HG03558 (cell line): ENCODE results near the gene CLIC4.
"Not testable (repeated sequence)": the region's sequence is repeated elsewhere in the genome, so short reads cannot be mapped to it uniquely, and the experiment has no call there.

Experiments used
- ATAC-seq: cut with Tn5 transposase; IDR thresholded peaks from one replicate; pipeline ENCODE4 v1.9.1; 2021; ENCODE audit warnings: moderate number of reproducible peaks; ENCODE audit not compliant: unreplicated experiment; ENCODE audit errors: extremely low read depth

The CLIC4 gene

GRCh38 chr1:24803220-24803619 is 58.0 kb downstream of the CLIC4 start:
- no peak for ATAC-seq

GRCh38 chr1:24803987-24804530 is 58.8 kb downstream of the CLIC4 start:
- no peak for ATAC-seq

DNA sequence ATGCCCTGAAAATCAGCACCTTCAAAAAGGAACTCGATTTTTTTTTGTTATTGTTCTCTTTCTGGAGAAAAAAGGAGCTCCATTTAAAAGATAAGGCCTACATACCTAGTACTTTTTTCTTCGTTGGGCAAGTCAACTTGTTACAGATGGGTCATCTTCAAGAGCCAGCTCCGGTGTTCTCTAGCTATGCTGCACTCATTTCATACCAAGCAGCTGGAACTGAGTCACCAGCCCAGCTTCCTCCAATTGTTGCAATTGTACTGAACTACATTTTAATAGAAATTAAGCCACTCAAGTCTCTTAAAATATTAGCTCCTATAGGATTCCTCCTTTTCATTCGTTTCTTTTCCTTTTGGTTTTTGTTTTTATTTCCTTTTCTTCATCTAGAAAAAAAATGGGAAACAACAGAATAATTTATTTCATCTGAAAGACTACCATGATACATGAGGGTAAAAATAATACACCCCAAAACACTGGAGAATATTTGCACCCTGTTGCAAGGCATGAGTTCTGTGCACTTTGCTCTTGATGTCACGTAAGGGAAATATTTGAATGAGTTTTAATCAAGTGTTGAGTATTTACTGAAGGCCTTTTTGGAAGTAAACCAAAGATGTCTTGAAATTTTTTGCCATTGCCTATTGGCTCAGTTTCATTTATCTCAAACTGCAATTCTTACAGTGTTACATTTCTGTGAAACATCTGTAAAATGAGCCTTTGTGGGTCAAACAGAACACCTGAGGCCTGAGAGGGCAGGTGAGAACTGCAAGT is 60.5 kb downstream of the CLIC4 start:
- no peak for ATAC-seq

DNA sequence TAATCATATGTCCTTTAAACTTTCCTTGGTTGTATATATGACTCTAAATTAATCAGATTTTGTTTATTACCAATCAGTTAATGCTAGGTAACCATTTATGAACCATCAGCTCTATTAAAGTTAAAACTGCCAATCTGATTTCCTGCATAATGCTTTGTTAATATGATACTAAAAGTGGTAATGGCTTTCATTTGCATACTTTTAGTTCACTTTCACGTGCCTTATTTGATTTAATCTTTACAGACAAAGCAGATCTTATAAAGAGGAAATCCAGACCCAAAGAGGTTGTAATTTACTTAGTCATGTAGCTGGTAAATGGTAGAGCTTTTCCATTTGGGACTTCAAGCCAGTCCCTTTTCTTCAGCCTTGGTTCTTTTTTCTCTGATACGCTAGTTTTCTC is 61.3 kb downstream of the CLIC4 start:
- ATAC-seq: no peak

DNA sequence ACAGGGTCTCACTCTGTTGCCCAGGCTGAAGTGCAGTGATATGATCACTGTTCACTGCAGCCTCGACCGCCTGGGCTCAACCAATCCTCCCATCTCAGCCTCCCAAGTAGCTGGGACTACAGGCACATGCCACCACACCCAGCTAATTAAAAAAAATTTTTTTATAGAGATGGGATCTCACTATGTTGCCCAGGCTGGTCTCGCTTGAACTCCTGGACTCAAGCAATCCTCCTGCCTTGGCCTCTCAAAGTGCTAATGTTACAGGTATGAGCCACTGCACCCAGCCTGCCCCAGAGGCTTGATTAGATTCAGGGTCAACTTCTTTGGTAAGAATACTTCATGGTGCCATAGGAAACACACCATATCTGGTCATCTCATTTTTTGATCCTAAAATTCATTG is 66.2 kb downstream of the CLIC4 start:
- not testable (repeated sequence) for ATAC-seq

DNA sequence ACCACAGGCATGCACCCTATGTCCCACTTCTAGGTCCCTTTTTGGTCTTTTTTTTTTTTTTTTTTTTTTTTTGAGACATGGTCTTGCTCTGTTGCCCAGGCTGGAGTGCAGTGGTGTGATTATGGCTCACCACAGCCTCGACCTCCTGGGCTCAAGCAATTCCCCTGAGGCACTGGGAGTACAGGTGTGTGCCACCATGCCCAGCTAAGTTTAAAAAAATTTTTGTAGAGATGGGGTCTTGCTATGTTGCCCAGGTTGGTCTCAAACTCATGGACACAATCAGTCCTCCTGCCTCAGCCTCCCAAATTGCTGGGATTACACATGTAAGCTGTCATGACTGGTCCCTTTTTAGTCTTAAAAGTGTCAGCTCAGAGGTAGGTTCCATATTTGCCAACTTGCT is 75.0 kb downstream of the CLIC4 start:
- not testable (repeated sequence) for ATAC-seq

DNA sequence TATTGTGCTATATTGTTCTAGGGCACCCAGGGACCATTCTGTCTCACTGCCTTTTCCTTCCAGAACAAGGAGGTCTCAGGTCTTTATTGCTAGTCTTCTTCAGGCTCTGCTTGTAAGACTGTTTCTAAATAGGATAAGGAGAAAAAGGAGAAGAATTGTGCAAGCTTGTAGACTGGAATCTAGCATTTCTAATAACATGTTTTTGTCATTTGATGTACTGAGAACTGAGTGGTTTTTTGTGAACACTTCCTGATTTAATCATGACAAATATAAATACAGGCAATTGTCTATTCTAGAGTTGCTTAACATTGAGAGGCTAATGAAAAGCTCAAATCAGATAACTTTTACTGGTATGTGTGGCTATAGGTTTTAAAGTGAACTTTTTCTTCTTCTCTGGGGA is 77.6 kb downstream of the CLIC4 start:
- ATAC-seq: no peak

DNA sequence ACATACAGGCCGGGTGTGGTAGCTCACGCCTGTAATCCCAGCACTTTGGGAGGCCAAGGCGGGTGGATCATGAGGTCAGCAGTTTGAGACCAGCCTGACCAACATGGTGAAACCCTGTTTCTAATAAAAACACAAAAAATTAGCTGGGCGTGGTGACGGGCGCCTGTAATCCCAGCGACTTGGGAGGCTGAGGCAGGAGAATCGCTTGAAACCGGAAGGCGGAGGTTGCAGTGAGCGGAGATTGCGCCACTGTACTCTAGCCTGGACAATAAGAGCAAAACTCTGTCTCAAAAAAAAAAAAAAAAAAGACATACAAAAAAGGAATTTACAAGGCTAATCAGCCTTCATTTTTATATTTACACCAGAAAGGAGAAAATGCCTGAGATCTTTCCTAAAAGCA is 78.2 kb downstream of the CLIC4 start:
- not testable (repeated sequence) for ATAC-seq

DNA sequence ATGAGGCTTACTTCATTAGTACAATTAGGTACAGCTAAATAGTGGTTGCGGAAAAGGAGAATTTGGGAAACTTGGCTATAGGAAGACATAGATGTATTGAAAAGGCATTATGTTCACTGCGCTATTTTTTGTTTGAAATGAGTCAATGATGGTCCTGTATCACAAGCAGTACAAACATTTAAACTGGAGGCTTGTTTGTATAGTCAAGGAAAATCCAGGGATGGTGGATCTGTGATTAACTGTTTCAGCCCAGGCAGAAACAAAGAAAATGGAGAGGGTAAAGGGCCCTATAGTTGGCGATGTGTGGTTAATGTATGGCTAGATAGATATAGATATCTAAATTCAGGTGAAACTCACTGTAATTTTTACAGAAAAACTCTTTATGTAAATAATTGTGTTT is 79.9 kb downstream of the CLIC4 start:
- ATAC-seq: no peak

DNA sequence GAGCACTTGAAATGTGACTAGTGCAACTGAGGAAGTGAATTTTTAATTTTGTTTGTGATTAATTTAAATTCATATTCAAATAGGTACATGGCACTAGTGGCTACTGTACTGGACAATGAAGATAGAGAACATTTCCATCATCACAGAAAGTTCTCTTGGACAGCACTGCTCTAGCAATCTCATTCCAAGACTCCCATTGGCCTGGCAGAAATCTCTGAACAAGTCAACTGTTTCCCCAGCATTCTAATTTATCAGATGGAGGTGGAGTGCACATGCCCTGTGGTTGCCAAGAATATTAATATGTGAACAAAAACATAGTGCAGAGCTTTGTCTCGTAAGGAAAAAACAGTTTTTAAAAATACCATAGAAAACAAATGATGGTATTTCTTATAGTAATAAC is 81.3 kb downstream of the CLIC4 start:
- ATAC-seq: no peak

DNA sequence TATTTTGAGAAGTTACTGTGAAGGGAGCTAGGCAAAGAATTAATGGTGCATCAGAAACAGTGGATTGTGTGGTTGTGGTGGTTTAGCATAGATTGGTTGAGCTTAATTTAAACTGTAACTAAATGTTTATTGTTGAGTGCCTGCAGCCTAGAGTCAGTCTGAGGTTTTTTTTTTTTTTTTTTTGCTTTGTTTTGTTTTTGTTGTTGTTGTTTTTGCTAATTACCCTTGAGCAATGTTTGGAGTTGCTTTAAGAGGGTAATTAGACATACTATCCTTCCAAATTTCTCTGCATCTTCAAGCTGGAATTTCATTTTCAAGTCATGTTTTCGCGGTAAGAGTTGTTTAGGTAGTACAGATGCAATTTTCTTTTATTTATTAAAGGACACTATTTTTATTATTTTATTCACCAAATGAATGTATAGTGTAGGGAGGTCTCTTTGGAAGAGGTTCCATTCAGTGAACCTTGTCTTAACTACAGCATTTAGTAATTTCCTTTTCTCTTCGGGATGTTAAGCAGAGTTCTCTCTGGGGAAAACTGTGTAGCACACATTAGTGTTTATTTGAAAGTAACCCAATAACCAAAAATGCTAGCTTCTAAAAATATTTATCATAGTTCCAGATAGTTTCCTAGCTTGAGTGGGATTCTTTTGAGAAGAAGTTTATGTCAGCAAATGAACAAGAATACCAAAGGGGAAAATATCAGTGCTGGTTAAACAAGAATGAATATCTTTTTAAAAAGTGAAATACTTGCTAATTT is 82.3 kb downstream of the CLIC4 start:
- no peak for ATAC-seq

DNA sequence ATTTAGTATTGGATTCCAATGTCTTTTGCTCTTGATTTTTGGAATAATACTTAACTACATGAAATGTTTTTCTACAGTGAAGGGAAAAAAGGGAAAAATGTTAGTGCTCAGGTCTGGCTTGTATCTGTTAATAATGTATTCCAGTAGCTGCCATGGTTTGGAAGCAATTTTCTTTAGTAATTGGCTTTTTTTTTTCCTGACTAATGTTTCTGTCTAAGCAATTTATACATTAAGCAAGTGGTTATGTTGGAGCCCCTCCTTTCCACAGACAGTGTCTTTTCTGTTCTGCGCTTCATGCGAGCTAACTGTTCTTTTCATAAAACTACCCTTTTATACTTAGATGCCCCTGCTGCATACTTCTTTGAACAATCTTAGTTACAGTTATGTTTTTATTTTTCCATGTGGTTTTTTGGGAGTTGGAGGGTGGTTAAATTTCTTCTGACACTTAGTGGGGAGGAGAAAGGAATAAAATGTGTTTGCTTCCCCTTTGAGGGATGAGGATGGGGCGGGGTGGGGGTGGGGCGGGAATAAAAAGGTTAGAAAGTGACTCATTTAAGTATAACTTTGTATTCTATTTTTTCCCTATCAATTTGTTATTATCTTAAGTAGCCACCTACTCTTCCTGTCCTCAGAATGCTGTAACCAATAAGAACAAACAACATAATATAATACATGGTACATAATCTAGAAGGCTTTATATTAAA is 83.1 kb downstream of the CLIC4 start:
- ATAC-seq: no peak

DNA sequence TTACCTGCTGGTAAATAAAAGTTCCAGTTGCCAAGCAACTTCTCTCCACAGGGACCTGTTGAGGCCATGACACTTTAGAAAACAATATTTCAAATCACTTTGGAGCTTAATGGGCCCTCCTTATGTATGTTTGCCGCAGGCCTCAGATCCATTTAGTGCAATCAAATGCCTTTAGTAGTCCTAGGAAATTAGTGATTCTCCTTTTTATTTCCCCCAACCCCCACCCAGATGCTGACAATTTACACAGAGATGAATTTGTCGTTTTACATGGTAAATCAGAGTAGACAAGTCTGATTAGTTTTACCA is 83.6 kb downstream of the CLIC4 start:
- ATAC-seq: no peak

- no peak for ATAC-seq
Measured at GRCh38 chr1:24830680-24831272, 85.5 kb downstream of the CLIC4 start.

DNA sequence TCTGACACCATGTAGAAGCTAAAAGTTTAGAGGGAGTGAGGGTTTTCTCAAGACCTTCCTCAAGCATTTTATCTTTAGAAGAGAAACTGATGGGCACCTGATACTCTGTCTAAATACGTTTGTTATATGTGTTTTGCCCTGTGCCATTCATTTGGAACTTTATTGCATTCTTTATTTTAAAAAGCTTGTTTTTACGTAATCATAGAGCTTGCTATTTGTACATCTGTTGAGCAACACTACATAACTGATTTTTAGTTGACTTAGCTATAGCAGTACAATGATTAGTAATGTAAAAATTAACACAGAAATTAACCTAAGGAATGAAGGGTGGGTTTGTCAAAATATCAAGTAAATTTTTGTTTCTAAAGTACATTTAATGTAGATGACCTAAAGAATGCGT is 96.3 kb downstream of the CLIC4 start:
- no peak for ATAC-seq

- no peak for ATAC-seq
Measured at GRCh38 chr1:24846671-24847070, 101.4 kb downstream of the CLIC4 start.

- no peak for ATAC-seq
Measured at GRCh38 chr1:24847995-24848881, 103.0 kb downstream of the CLIC4 start.

GRCh38 chr1:24849672-24850295 is 104.5 kb downstream of the CLIC4 start:
- ATAC-seq: no peak

DNA sequence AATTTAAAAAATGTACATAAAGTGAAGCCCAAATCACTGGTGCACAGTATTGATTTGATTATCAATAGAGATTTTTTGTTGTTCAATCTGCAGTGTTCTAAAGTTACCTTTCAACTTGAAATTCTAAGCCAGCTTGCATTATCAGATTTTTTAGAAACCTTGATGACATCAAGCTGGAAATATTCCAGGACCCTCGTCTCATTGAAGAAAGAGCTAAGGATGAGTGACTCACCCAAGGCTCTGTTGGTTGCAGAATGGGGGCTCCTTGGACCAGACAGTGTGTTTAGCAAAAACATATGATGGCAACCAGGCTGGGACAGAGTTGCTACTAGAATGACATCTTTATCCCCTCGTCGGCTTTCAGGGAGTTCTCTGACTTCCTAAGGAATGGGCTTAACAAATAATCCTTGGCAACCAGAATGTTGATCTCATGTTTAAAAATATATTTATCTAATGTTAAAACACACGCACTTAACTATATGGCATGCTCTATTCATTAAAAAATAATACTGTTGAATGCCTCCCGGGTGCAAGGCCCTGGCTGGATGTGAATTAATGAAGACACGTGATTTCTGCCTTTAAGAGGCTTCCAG is 105.2 kb downstream of the CLIC4 start:
- no peak for ATAC-seq
